HK-2 (cell line): ENCODE results near the gene RRP9.
A peak's percentile ranks its signal among the peaks of the same experiment; 100 is the strongest.

Experiments used
- DNase-seq: peaks from one replicate; pipeline ENCODE4 v3.0.0-alpha.2; 2018; ENCODE audit not compliant: unreplicated experiment

The RRP9 gene

DNA sequence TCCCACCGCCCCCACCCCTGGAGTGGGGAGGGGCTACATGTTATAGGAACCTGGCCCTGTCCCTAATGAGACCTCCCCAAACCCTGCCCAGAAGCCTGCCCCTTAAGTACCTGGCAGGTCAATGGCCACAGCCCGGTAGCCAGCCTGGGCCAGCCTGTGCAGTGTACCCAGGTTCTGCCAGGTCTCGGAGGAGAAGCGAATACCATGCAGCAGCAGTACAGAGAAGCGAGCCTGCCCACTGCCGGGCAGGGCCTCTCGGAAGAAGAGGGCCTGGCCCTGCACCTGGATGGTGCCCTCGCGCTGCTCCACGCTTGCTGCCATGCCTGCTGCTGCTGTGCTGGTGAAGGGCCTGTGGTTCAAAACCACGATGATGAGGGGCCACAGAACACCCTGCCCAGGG, 29.6 kb upstream of the RRP9 start:
- no peak for DNase-seq

GRCh38 chr3:51970606-51971300, 29.0 kb upstream of the RRP9 start:
- DNase-seq: no peak

- no peak for DNase-seq
Observed at GRCh38 chr3:51969841-51970240, 28.1 kb upstream of the RRP9 start.

GRCh38 chr3:51968883-51969678, 27.4 kb upstream of the RRP9 start:
- DNase-seq: no peak

GRCh38 chr3:51968170-51968775, 26.6 kb upstream of the RRP9 start:
- DNase-seq: no peak

DNA sequence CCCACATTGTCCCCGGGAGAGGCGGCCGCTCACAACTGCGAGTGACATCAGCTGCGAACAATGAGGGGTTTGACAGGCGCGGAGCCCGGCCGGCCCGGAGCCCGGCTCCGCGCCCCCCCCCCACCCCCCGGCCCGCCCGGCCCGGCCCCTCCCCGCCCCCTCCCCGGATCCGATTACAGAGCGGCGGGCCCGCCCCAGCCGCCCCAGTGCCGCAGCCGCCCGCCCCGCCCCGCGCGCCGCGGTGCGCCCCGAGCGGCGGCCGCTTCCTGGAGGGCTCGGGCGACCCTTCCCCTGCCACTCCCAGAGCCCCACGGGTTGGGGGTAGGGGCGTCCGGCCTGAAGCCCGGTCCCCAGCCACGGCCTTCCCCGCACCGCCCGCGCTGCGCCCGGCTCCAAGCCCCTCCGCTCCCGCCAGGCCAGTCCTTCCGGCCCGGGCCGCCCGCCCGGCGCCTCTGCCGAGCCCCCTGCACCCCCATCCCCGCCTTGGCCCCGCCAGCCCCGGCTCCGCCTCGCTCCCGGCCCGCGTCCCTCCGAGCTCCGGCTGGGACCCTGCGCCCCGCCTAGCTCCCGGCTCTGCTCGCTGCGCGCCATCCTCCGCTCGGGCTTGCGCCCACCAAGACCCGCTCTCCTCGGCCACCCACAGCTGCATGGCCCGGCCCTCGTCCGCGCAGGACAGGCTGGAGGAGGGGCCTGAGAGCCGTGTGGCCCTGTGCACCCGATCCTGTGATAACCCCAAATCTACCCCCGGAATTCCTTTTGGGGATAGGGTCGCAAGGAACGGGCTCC, 25.9 kb upstream of the RRP9 start, which contains the start of gene PCBP4:
PCBP4 (minus strand) TSS at position 71 of the 786 bp plus-strand sequence. CDS start 6,214 bp downstream, outside the sequence.
- DNase-seq: peak; percentile 57

GRCh38 chr3:51966922-51967383, 25.2 kb upstream of the RRP9 start:
- no peak for DNase-seq

DNA sequence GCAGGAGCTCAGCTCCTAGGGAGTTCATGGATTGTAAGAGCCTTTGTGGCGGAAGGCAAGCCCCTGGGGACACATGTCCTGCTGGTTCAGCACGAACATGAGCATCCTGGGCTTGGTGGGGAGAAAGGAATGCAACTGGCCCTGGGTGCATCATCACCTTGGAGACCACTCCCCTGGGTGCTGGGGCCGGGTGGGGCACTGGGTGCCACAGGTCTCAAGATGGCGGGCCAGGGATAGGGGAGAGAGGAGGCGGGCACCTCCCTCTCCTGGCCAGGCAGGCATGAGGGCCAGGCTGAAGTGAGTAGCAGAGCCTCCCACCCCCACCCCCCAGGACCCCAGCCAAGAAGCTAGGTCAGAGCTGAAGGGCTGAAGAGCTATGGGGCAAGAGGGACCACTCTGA, 24.8 kb upstream of the RRP9 start:
- DNase-seq: no peak

DNA sequence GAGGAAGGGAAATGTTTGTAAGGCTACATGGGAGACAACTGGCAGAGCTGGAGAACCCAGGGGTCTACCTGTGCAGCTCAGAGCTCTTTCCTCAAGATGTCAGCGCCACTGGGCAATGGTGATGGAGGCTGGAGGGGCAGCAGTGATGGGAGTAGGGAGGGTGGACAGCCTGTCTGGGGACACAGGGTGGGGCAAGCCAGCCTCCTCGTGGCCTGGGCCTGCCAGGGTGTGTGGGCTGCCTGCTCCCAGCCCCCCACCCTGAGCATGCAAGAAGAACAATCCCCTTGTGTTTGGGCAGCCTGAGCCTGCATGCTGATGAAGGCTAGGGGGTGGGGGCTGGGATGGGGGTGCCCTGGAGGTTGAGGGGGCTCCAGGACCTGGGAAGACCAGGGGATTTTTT, 24.3 kb upstream of the RRP9 start:
- no peak for DNase-seq

DNA sequence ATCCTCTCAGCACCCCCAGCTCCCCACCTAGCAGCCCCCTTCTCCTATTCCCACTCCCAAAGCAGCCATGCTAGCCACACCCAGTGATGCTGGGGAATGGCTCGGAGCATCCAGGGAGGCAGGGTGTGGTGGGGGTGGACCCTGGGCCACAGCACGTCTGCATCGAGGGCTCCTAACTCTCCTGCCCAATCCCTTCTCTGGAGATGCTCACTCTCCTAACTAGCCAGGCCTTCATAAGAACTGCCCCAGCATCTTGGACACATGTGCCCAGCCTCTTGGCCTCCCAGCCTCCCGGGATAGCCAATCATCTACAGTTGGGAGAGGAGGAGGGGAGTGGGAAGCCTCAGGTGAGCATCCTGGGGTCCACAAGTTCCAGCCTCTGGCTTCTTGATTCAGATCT, 22.8 kb upstream of the RRP9 start:
- no peak for DNase-seq

DNA sequence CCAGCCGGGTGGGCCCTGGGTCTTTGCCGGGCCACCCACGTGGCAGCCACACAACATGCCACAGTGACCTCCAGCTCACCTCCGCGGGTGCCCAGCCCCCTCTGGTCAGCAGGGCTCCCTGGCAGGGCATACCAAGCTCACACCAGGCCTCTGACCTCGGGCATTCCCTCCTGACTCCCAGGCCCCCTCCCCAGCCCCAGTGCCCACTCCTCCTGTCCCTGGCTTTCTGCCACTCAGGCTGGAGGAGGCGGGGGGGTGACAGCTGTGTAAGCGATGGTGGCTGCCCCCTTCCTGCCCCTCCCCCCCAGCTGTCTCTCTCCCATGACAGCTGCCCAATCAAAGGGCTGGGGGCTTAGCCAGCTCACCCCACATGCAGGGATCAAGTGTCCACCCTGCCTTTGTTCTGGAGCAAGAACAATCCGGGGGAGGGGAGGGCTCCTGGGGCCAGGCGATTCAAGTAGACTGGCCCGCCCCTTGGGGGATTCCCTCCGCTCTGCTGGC, 22.3 kb upstream of the RRP9 start:
- no peak for DNase-seq

DNA sequence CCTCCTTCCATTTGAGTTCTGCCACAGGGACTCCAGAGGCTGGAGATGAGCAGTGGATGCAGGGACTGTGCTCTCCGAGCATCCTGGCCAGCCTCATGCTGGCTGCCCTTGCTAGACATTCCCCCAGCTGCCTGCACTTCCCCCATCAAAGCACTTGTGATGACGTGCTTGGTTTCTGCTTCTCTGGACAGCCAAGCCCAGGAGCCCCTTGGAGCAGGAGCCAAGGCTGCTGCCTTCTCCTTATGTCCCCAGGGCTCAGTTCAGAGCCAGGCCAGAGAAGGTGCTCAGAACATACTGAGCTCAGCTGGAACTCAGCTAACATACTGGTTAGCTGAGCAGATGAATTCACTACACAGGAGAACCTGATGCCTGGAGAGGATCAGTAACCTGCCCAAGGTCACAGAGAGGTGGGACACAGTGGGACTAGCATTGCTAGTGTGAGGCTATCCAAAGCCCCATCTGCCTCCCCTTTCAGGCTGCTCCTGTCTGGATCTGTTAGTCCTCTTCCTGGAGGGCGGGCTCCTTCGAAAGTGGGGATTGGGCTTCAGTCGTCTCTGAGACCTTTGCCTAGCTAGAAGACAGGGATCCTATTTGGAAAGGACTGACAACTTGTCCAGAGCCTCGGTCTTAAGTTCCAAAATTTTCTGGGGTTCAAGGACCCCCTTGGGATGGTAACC, 21.3 kb upstream of the RRP9 start:
- no peak for DNase-seq

DNA sequence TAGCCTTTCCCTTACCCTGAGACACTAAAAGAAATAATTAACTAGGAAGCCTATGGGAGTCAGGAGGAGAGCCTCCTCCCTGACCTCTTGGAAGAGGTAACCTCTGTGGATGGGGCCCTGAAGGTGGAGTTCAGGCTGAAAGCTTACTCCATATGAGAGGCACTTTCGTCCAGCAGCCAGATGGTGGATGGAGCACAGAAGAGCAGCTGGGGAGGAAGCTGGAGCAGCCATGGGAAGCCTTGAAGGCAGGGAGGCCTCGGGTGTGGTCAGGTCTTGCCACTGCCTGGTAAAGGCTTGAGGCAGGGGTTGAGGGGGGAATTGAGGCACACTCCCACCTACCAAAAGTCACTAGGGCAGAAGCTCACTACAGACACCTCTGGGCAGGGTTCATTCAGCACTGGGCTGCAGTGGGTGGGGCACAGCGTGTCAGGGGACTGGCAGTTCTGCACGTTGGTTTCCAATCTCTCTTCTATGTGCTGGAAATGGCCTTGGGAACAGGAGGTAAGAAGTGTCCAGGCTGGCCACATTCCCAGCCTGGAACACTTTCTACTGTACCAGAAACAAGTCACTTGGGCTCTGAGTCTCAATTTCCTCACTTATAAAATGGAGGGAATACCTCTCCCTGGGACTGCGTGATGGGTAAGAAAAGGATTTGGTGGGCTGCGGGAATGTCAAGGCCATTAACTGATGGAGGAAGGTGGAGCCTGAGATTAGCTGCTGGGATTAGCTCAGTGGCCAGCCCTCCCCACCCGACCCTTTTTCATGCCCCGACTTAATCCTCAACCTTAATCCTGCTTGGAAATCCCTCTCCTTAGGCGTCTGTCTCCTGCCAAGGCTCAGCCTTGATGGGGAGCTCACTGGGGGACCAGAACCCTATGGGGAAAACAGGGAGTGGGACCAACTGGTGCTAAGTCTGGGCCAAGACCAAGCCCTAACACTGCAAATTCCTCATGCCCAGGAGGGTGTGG, 20.2 kb upstream of the RRP9 start:
- DNase-seq: no peak

- DNase-seq: no peak
Observed at GRCh38 chr3:51961011-51961410, 19.3 kb upstream of the RRP9 start.

DNA sequence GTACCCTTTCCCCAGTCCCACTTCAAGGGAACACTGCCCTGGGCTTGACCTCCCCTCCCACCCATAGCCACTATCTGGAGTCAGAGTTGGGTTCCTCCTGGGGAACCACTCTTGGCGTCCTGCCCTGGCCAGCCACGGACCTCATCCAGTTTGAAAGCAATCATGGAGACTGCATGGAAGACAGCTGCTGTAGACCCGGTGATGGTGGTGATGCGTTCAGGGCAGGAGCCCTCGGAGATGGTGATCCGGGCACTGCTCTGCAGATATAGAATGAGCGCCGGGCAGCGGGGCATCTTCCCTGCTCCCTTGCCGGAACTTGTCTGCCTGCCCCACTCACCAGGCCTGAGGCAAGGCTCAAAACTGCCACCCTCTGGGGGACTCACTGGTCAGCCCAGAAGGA, 18.7 kb upstream of the RRP9 start:
- no peak for DNase-seq

DNA sequence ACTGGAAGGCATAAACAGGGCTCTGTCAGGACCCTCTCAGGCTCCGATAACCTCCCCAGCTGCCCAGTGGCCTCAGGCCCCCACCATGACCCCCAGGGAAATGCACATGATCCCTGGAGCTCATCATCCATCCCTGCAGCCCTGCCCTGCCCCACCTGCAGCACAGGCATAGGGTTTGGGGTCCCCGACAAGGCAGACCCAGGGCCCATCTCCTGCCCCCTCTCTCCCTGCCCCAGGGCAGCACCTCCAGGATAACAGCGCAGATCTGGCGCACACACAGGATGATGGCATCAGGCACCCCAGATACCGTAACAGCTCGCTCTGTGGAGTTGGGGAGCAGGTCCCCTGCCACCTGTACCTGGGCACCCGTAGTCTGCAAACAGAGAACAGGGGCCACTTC, 17.9 kb upstream of the RRP9 start:
- DNase-seq: no peak

DNA sequence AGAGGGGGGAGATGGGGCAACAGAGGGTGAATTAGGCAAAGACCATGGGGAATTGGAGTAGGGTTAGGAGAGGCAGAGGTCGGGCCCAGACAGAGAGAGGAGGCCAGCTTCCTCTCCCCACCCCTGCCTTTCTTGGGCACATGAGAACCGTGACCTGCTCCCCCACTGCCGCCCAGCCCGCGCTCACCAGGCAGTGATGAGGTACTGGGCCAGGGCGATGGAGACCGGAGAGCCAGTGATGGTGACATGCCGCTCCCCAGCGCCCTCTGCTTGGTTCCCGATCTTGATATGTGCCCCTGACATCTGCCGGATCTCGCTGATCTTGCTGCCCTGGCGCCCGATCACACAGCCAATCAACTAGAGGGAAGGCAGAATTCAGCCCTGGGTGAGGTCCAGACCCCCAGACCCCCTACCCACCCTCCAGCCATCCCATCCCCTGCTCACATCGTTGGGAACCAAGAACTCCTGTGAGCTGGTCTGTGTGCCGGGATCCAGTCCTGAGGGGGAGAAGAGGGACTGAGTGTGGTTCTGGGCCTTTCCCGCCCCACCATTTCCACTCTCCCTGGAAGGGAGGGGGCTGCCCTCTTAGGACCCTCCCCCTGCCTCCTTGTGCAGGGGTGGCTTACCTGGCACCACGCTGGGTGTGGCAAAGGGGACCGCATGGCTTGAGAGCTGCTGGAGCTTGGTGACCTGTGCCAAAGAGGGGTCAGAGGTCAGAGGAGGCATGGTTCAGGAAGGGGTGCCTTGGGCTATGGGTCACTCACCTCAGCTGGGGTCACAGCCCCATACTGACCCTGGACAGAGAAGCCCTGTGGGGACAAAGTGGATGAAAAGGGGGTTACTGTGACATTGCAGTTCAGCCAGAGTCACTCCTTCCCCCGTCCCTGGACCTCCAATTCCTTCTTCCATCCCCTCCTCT, 17.2 kb upstream of the RRP9 start:
- DNase-seq: no peak

GRCh38 chr3:51957520-51958205, 16.0 kb upstream of the RRP9 start:
- DNase-seq: no peak
